ENCODE measurements around the gene SERPIND1.

SERPIND1 gene

DNA sequence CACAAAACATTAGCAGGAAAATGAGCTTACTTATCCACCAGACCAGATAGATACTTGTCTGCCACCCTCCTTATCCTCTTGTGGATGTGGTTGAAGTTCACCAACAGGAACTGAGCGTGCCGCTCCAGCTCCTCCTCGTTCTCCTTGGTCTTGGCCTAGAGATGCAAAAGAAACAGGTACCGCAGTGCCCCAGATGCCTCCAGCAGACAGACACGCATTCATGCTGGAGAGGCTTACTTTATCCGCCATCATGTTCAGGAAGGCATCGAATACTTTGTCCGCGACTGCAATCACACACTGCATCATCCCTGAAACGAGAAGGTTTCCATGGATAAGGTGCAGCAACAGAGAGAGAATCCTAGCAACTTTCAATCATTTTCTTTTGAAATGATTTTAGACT, 21.0 kb upstream of the SERPIND1 start:
- Histone ChIP-seq H3K36me3 (ENCODE audit: control insufficient read depth, low read length) (peaks cover 28% of the 10 kb centered on the region), H3K27me3 (ENCODE audit: control insufficient read depth, low read length) (no peaks in the 10 kb centered on the region), H3K4me1 (ENCODE audit: control insufficient read depth, low read length) (peaks cover 11% of the 10 kb centered on the region), H3K9me3 (ENCODE audit: control insufficient read depth, insufficient read depth, low read length) (no peaks in the 10 kb centered on the region), H3K4me3 (ENCODE audit: low read length) (no peak overlapping the region), H3K9me2 (replicated peaks; ENCODE audit: control insufficient read depth, low read length) (no peaks in the 10 kb centered on the region), H3K4me2 (ENCODE audit: low read length) (no peak overlapping the region), H3K79me2 (ENCODE audit: control insufficient read depth, low read length) (no peaks in the 10 kb centered on the region), H3K27ac (ENCODE audit: low read depth, low read length) (no peak overlapping the region), H3F3A (ENCODE audit: control insufficient read depth, insufficient read depth) (no peaks in the 10 kb centered on the region), H4K20me1 (ENCODE audit: control insufficient read depth, insufficient read depth, low read depth, low read length) (no peaks in the 10 kb centered on the region)
- no peak for TF ChIP-seq EZH2phosphoT487 (IDR thresholded peaks at IDR 0.05; ENCODE audit: borderline replicate concordance, low read length)
- TF ChIP-seq, protein P1, sequence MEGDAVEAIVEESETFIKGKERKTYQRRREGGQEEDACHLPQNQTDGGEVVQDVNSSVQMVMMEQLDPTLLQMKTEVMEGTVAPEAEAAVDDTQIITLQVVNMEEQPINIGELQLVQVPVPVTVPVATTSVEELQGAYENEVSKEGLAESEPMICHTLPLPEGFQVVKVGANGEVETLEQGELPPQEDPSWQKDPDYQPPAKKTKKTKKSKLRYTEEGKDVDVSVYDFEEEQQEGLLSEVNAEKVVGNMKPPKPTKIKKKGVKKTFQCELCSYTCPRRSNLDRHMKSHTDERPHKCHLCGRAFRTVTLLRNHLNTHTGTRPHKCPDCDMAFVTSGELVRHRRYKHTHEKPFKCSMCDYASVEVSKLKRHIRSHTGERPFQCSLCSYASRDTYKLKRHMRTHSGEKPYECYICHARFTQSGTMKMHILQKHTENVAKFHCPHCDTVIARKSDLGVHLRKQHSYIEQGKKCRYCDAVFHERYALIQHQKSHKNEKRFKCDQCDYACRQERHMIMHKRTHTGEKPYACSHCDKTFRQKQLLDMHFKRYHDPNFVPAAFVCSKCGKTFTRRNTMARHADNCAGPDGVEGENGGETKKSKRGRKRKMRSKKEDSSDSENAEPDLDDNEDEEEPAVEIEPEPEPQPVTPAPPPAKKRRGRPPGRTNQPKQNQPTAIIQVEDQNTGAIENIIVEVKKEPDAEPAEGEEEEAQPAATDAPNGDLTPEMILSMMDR (IDR thresholded peaks at IDR 0.05; ENCODE audit: low read depth, low read length, poor library complexity, severe bottlenecking), result no peak

DNA sequence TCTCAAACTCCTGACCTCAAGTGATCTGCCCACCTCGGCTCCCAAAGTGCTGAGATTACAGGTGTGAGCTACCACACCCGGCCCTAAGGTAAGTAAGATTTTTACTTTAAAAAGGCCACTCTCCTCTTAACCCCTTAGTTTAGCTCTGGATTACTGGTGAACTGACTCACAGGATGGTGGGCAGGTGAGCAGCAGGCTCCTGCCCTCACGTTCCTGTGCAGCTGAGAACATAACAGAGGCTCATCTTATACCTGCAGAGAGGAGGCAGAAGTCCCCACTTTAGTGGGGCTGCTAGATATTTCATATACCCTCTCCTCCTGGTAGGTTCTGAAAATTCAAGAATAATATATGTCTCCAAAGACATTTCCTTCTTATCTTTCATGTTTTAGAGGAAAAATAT, 17.1 kb upstream of the SERPIND1 start:
- Histone ChIP-seq H3K4me3 (ENCODE audit: low read length) (no peak overlapping the region), H3K9me2 (replicated peaks; ENCODE audit: control insufficient read depth, low read length) (no peaks in the 10 kb centered on the region), H3K9me3 (ENCODE audit: control insufficient read depth, insufficient read depth, low read length) (no peaks in the 10 kb centered on the region), H3K27me3 (ENCODE audit: control insufficient read depth, low read length) (no peaks in the 10 kb centered on the region), H3K27ac (ENCODE audit: low read depth, low read length) (no peak overlapping the region), H3F3A (ENCODE audit: control insufficient read depth, insufficient read depth) (no peaks in the 10 kb centered on the region), H3K4me1 (ENCODE audit: control insufficient read depth, low read length) (no peaks in the 10 kb centered on the region), H3K36me3 (ENCODE audit: control insufficient read depth, low read length) (peaks cover 15% of the 10 kb centered on the region), H3K79me2 (ENCODE audit: control insufficient read depth, low read length) (no peaks in the 10 kb centered on the region), H3K4me2 (ENCODE audit: low read length) (no peak overlapping the region), H4K20me1 (ENCODE audit: control insufficient read depth, insufficient read depth, low read depth, low read length) (no peaks in the 10 kb centered on the region)
- TF ChIP-seq, protein P1 (IDR thresholded peaks at IDR 0.05; ENCODE audit: low read depth, low read length, poor library complexity, severe bottlenecking), result no peak
- no peak for TF ChIP-seq EZH2phosphoT487 (IDR thresholded peaks at IDR 0.05; ENCODE audit: borderline replicate concordance, low read length)

DNA sequence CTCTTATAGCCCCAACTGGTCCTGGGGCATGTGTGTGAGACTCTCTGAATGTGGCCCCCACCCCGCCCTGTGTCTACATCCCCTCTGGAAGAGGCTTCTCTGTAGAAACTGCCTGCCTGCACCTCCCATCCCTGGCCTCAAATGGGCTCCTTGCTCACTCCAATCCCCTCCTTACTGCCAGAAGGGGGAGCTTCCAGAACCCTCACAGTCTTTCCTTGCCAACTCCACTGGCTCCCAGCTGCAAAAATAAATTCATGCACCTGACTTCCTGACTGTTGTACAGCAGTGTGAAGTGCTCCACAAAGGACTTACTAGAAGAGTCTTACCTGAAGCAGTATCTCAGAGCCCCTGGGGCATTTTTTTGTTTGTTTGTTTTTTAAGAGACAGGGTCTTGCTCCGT, 15.2 kb upstream of the SERPIND1 start:
- TF ChIP-seq EZH2phosphoT487 (IDR thresholded peaks at IDR 0.05; ENCODE audit: borderline replicate concordance, low read length), result no peak
- TF ChIP-seq, protein P1 (IDR thresholded peaks at IDR 0.05; ENCODE audit: low read depth, low read length, poor library complexity, severe bottlenecking), result peak; percentile 10
- no peaks in the 10 kb centered on the region for H3K9me3 ChIP-seq (ENCODE audit: control insufficient read depth, insufficient read depth, low read length)
- no peaks in the 10 kb centered on the region for H3F3A ChIP-seq (ENCODE audit: control insufficient read depth, insufficient read depth)
- H4K20me1 ChIP-seq (ENCODE audit: control insufficient read depth, insufficient read depth, low read depth, low read length), result no peaks in the 10 kb centered on the region
- H3K9me2 ChIP-seq (replicated peaks; ENCODE audit: control insufficient read depth, low read length), result no peaks in the 10 kb centered on the region
- no peaks in the 10 kb centered on the region for H3K27me3 ChIP-seq (ENCODE audit: control insufficient read depth, low read length)
- no peaks in the 10 kb centered on the region for H3K4me1 ChIP-seq (ENCODE audit: control insufficient read depth, low read length)
- no peaks in the 10 kb centered on the region for H3K79me2 ChIP-seq (ENCODE audit: control insufficient read depth, low read length)
- H3K4me3 ChIP-seq (ENCODE audit: low read length), result no peak overlapping the region
- H3K4me2 ChIP-seq (ENCODE audit: low read length), result no peak overlapping the region
- H3K36me3 ChIP-seq (ENCODE audit: control insufficient read depth, low read length), result peaks cover 10% of the 10 kb centered on the region
- H3K27ac ChIP-seq (ENCODE audit: low read depth, low read length), result no peak overlapping the region

DNA sequence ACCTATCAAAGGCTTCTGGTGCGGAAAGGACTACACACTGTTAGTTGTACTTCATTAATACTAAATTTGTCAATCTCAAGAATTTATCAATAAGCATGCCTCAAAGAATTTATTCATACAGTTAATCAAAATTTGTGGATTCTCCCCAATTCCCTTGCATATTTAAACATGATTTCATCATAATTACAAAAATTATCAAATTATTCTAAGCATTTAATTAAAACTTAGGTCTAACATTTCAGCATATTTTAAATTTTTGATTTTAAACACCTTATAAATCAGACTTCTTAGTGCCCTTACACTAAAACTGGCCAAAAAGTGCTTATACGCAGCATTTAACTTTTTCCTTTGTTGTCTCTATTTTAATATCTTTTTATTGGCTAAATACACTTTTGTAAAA, 13.8 kb upstream of the SERPIND1 start:
- Histone ChIP-seq H3K9me2 (replicated peaks; ENCODE audit: control insufficient read depth, low read length) (no peaks in the 10 kb centered on the region), H3K79me2 (ENCODE audit: control insufficient read depth, low read length) (no peaks in the 10 kb centered on the region), H3K4me3 (ENCODE audit: low read length) (no peak overlapping the region), H3K9me3 (ENCODE audit: control insufficient read depth, insufficient read depth, low read length) (no peaks in the 10 kb centered on the region), H3K27ac (ENCODE audit: low read depth, low read length) (no peak overlapping the region), H3K27me3 (ENCODE audit: control insufficient read depth, low read length) (no peaks in the 10 kb centered on the region), H4K20me1 (ENCODE audit: control insufficient read depth, insufficient read depth, low read depth, low read length) (no peaks in the 10 kb centered on the region), H3K36me3 (ENCODE audit: control insufficient read depth, low read length) (peaks cover 24% of the 10 kb centered on the region), H3F3A (ENCODE audit: control insufficient read depth, insufficient read depth) (no peaks in the 10 kb centered on the region), H3K4me2 (ENCODE audit: low read length) (no peak overlapping the region), H3K4me1 (ENCODE audit: control insufficient read depth, low read length) (no peaks in the 10 kb centered on the region)
- TF ChIP-seq EZH2phosphoT487 (IDR thresholded peaks at IDR 0.05; ENCODE audit: borderline replicate concordance, low read length), result no peak
- TF ChIP-seq, protein P1 (IDR thresholded peaks at IDR 0.05; ENCODE audit: low read depth, low read length, poor library complexity, severe bottlenecking), result no peak

Measured in DOHH2 (cell line).